Measurements from ENCODE around the gene VPS9D1.
"Not testable (repeated sequence)": the region's sequence is repeated elsewhere in the genome, so short reads cannot be mapped to it uniquely, and the experiment has no call there.

The VPS9D1 gene

GRCh38 chr16:89664238-89664637, 56.5 kb downstream of the VPS9D1 start:
- not testable (repeated sequence) for DNase-seq (ENCODE audit: low read depth)

- DNase-seq (ENCODE audit: low read depth), result no peak
Observed at GRCh38 chr16:89661215-89661614, 59.5 kb downstream of the VPS9D1 start.

- DNase-seq (ENCODE audit: low read depth), result no peak
Observed at GRCh38 chr16:89660146-89660545, 60.6 kb downstream of the VPS9D1 start.

GRCh38 chr16:89658221-89658879, 62.3 kb downstream of the VPS9D1 start:
- no peak for DNase-seq (ENCODE audit: low read depth)

- peak; percentile 80 for DNase-seq (ENCODE audit: low read depth)
Observed at GRCh38 chr16:89657442-89658220, 63.1 kb downstream of the VPS9D1 start, which contains the start of the genes CHMP1A and SPATA33. Gene CHMP1A, minus strand, starts transcription at chr16:89657708. Its CDS starts 120 bp downstream, at chr16:89657588. Gene SPATA33, plus strand, starts transcription at chr16:89657836. Its CDS starts 76 bp downstream, at chr16:89657912.

Data from iris pigment epithelial cell (primary cell).